Activated CD8-positive, alpha-beta memory T cell treated with anti-CD3 and anti-CD28 coated beads for 4 hours (primary cell): ENCODE data around the gene HOXA10.

Experiments used
- DNase-seq, 2 donors: peaks; one replicate each; pipeline ENCODE4 v3.0.0-alpha.2; 2020; ENCODE audit warnings: low read depth in 2 of 2

HOXA10 gene

DNA sequence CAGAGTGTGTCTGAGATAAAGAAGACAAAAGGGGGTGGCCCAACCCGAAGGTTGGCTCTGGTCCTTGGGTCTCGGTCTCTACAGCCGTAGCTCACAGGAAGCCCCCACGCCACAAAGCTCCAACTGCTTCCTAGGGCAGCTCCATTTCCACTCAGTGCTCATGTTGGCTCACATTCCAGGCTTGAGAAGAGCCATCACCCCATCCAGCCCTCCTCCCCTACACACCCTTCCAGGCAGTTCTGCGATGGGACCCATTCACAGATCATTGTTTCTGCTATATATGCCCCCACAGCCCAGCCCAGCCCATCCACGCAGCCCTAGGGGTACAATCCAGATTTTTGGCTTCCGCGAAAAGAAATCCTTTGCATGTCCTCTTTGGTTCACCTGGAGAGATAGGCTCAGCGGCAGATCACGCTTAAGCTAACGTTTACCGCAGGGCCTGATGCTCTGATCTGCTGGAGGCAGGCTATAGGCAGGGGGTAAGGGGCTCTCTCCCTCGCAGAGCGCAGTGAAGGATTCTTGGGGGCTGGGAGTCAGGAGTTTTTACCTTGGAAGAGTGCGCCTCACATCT is 17.1 kb upstream of the HOXA10 start:
- no peak for DNase-seq

- DNase-seq, result no peak
Measured at GRCh38 chr7:27189997-27190748, 16.1 kb upstream of the HOXA10 start.

- DNase-seq, result no peak
Measured at GRCh38 chr7:27189295-27189996, 15.3 kb upstream of the HOXA10 start.

- no peak for DNase-seq
Measured at GRCh38 chr7:27188386-27189294, 14.5 kb upstream of the HOXA10 start.

DNA sequence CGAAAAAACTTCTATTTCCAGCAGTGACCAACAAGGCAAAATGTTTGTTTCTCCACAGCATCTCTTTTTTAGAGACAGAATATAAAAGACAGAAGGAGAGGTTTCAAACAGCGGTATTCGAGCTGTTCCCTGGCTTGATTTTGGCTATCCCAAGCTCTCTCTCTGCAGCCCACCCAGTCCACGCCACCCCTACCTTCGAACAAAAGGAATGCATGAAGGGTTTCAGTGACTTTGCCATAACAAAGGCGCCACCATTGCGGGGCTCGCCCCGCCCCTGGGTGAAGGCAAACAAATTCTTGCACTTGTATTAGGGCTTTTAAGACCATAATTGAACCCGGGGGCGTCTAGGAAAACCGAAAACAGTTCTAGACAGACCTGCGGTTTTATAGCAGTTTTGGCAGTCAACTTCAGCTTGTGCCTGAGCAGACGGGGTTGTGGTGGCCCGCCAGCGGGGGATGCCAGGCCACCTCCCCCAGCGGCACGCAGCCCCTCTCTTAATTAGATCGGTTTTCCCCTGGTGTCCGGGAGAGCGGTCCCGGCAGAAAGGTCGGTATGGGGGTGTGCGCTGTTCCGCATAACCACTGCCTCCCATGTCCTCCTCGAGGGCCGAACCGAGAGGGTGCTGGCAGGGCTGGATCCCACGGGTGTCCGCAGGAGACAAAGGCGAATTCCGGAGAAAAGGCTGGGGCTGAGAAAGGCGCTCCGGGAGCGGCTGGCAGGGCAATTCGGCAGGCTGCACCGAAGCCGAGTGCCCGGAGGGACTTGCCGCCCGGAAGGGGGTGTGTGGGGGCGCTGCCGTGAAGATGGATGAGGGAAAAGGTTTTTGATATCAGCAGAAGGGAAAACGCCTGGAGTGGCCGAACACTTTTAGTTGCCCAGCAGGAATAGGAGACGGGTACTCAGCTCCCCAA is 13.6 kb upstream of the HOXA10 start:
- no peak for DNase-seq

- no peak for DNase-seq
Measured at GRCh38 chr7:27186668-27187474, 12.8 kb upstream of the HOXA10 start.

DNA sequence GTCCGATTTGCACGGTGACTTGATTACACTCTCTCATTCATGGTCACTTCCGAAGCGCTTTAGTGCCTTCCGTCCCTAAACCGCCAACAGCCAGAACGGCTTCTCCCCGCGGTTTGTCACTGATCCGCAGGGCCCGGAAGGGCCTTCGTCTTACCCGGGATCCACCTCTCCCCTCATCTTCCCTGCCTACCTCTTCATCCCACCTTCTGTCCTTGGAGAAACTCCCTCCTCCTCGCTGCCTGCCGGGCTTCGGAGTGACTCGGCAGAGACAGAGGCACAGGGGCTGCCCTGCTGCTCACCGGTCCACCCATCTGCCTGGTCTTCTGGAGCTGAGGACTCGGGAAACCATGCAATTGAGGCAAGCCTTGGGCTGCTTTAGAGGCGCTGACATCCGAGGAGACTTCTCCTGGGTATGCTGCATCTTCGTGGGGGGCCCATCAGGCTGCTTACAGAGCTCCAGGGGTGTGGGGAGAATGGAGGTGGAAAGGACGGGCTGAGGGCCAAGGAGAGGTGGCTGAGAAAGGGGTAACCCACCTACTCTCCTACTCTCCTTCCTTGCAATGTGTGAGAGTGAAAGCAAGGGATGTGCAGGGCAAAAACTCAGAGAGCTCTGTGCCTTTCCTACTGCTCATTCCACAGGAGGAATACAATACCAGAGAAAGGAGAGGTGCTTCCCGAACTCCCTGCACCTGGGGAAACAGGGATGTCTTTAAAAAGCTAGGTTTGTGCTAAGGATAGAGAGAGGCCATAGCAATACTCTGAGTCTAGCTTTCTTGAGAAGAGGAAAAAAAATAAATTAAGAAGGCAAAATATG is 11.9 kb upstream of the HOXA10 start:
- DNase-seq, result no peak

DNA sequence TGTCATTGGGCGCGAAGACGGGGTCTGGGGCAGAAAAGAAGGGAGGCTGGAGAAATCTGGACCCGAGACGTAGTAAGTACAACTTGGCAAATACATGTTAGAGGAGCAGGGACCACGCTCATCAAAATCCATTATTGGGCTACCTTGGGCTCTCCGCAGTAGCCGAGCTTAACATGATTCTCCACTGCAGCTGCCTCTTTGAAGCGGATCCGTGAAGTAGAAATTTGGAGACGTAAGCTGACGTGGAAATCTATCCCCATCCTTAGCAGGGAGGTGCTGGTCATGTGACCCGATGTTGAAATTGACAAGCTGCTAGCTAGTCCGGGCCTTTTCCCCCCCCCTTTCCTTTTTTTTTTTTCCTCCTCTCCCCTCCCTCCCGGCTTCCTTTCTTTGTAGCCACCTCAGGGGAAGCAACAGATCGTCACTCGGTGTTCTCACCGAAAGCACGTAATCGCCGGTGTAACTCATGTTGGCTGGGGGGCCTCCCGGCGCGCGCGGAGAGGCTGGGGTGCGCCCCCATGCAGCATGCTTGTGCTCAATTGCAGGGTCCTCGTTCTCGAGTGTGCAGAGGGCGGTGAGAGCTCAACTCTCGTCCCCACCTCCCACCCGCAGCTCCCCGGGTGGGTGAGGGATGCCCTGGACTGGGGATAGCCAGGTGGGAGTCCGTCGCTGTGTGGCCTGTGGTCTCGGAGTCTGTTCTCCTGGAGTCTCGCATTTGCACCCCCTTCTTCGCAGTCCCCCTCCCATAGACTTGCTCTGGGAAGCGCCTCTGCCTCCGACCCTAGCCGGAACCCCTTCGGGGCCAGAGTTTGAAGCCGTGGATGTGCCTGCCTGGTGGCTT is 11.1 kb upstream of the HOXA10 start, which contains the start of gene HOXA11:
TSS of gene HOXA11 (minus strand) at position 220 of the 841 bp plus-strand sequence. CDS start at position 132, 88 bp downstream.
- DNase-seq, result no peak

DNA sequence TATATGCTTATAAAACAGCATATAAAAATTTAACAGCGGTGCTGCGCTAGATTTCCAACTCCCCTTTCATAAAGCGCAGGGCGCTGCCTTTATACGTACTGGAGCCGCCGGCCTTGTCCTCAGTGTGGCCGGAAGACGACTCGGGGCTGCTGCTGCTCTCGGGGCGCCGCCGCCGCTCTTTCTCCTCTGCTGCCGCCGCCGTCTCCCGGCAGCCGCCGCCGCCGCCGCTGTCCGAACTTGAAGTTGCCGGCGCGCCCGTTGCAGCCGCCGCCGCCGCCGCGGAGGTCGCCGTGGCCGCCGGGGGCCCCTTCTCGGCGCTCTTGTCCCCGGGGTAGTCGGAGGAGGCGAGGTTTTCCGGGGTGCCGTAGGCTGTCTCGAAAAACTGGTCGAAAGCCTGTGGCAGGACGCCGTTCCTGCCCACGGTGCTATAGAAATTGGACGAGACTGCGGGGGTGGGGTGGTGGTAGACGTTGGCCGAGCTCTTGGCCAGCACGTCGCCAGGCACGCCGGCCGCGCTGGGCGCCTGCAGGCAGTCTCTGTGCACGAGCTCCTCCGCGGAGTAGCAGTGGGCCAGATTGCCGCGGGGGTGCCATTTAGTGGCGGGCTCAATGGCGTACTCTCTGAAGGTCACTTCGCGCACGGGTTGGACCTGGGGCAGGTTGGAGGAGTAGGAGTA is 10.4 kb upstream of the HOXA10 start:
- no peak for DNase-seq

GRCh38 chr7:27183682-27184336 is 9.7 kb upstream of the HOXA10 start:
- no peak for DNase-seq

- no peak for DNase-seq
Measured at GRCh38 chr7:27182861-27183681, 9.0 kb upstream of the HOXA10 start.

DNA sequence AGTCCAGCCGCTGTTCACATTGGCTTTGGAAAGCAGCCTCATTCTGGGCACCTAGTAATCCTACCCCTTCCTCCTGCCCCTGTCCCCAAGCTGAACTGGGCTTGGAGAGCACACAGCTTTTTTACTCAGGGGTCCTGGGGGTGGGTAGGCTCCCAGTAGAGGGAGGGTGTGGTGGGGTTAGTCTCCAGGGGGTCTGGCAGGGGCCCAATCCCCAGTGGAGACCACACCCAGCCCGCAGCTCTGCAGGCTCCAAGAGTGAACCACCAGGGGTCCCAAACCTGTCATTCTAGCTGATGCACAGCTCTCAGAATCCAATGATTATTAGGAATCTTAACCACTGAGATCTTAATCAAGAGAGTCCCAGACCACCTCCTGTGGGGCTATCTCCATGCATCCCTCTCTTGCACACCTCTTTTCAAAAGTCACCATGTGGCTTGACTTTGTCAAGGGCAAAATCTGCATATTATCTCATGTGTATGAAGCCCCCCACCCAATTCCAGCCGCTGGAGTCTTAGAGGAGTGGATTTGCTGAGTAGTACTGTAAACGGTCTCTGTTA is 8.2 kb upstream of the HOXA10 start:
- no peak for DNase-seq

DNA sequence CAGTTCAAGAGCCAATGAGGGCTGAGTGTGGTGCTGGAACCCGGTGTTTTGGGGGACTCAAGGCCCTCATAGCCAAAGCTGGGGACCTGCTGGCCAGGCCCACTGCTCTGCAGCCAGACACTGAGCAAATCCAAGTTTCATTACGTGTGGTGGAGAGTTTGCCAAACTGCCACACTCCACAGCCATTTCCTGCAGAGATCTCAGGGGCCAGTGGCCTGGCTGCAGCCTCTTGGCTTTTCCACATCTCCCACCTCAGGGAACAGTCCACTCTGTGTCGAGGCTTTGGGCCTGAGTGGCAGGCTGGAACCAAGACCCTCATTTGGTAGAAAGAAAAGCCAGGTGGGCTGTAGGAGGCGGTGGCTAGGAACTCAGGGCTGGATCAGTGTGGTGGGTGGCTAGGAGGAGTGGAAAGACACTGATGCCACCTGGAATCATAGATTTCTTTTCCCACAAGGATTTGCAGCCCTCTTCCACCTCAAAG is 7.7 kb upstream of the HOXA10 start:
- no peak for DNase-seq

DNA sequence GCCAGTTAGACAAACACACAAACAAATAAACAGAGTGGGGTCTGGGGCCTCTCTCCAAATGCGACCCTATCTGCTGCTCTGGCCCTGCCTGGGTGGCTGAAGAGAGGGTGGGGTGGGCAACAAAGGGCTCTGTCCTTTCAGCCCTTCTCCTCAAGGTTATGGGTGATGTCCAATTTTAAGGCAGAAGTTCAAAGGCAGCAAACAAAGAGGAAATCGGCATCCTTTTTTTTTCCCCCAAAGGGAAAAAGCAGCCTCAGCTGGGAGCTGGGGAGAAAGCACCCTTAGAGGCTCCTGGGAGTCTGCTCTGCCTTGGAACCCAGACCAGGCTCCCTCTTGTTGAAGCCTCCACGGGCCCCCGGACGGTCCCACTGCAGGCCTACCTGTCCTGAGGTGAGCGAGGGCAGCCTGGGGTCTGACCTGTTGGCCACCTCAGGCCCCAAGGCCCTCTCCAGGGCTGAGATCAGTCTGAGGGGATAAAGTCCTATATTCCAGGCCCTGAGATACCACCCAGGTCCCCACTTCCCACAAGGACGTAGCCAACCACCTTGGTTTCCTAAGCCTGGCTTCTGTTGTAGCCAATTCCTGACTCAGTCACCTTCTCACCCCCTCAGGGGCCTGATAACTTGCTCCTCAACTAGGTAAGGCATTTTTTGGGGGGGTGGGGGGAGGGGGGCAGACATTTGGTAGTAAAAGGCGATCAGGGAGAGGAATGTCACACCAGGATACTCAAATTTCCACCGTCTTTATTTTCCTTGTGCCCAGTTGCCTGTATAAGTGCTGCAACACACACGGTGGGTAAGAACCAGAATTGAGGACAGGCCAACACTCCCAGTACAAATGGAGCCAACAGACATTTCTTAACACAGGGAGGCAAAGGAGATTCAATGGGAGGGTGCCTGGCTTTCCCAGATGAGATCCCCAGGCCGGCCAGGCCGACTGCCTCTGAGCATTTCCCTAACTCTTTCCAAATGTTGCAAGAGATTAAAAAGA is 6.6 kb upstream of the HOXA10 start:
- no peak for DNase-seq
